ENCODE data around the gene NRXN2. TPM values are rescaled to one million over a fixed set of nuclear protein-coding genes. Genes with fewer than 3 reads are reported as not detected.

NRXN2 gene
- polyA plus RNA-seq, 1 experiment = 0.20 TPM

- CTCF ChIA-PET = interaction anchor here (0.6 to 3.2 kb wide), 4 partner anchors 13 to 238 kb away, joined by 3 to 36 read pairs (median 5); partner anchors contain the start of gene RASGRP2
- Histone ChIP-seq H3K36me3 (ENCODE audit: control insufficient read depth, insufficient read depth, low read length) (no peaks in the 10 kb centered on the region), H3K4me3 (ENCODE audit: low read depth, low read length) (no peak overlapping the region), H3K27me3 (ENCODE audit: control insufficient read depth, insufficient read depth, low read length) (peaks cover 15% of the 10 kb centered on the region)
- TF ChIP-seq, protein P1, sequence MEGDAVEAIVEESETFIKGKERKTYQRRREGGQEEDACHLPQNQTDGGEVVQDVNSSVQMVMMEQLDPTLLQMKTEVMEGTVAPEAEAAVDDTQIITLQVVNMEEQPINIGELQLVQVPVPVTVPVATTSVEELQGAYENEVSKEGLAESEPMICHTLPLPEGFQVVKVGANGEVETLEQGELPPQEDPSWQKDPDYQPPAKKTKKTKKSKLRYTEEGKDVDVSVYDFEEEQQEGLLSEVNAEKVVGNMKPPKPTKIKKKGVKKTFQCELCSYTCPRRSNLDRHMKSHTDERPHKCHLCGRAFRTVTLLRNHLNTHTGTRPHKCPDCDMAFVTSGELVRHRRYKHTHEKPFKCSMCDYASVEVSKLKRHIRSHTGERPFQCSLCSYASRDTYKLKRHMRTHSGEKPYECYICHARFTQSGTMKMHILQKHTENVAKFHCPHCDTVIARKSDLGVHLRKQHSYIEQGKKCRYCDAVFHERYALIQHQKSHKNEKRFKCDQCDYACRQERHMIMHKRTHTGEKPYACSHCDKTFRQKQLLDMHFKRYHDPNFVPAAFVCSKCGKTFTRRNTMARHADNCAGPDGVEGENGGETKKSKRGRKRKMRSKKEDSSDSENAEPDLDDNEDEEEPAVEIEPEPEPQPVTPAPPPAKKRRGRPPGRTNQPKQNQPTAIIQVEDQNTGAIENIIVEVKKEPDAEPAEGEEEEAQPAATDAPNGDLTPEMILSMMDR (IDR thresholded peaks at IDR 0.05; ENCODE audit: insufficient read depth, low read depth, low read length) = no peak
- no peak for DNase-seq (ENCODE audit: low read depth)
- POLR2A ChIA-PET = no interaction called here
These were observed 35.8 kb downstream of the NRXN2 start for GRCh38 chr11:64687204-64687603.

GRCh38 chr11:64686466-64687170 lies 36.4 kb downstream of the NRXN2 start:
- no peaks in the 10 kb centered on the region for H3K36me3 ChIP-seq (ENCODE audit: control insufficient read depth, insufficient read depth, low read length)
- TF ChIP-seq, protein P1 (IDR thresholded peaks at IDR 0.05; ENCODE audit: insufficient read depth, low read depth, low read length) = no peak
- POLR2A ChIA-PET = no interaction called here
- H3K27me3 ChIP-seq (ENCODE audit: control insufficient read depth, insufficient read depth, low read length) = peaks cover 13% of the 10 kb centered on the region
- no peak overlapping the region for H3K4me3 ChIP-seq (ENCODE audit: low read depth, low read length)
- CTCF ChIA-PET = interaction anchor here (0.6 to 3.2 kb wide), 5 partner anchors 12 to 237 kb away, joined by 3 to 36 read pairs (median 6); partner anchors contain the start of gene RASGRP2
- DNase-seq (ENCODE audit: low read depth) = no peak

DNA sequence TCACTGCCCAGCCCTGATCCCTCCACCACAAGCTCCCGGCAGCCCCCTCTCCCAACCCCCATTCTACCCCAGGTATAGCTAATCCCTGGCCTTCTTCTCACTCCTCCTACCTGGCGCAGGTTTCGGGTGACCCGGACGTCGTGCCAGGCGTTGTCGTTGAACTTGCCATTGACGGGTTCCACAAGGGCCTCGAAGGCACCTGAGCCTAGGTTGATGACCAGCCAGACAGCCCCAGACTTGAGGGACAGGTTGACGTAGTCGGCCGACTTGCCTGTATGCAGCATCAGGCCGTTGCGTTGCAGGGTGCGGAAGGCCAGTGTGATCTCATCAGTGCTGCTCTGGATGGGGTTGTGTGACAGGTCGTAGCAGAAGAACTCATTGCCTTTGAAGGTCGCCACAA lies 37.5 kb downstream of the NRXN2 start:
- Histone ChIP-seq H3K27me3 (ENCODE audit: control insufficient read depth, insufficient read depth, low read length) (peaks cover 9% of the 10 kb centered on the region), H3K36me3 (ENCODE audit: control insufficient read depth, insufficient read depth, low read length) (no peaks in the 10 kb centered on the region), H3K4me3 (ENCODE audit: low read depth, low read length) (no peak overlapping the region)
- ChIA-PET POLR2A (no interaction called here), CTCF (interaction anchor here (1.7 to 1.9 kb wide), 2 partner anchors 11 to 236 kb away, joined by 6 to 7 read pairs; no protein-coding TSS in a partner anchor)
- TF ChIP-seq, protein P1 (IDR thresholded peaks at IDR 0.05; ENCODE audit: insufficient read depth, low read depth, low read length) = no peak
- DNase-seq (ENCODE audit: low read depth) = no peak

DNA sequence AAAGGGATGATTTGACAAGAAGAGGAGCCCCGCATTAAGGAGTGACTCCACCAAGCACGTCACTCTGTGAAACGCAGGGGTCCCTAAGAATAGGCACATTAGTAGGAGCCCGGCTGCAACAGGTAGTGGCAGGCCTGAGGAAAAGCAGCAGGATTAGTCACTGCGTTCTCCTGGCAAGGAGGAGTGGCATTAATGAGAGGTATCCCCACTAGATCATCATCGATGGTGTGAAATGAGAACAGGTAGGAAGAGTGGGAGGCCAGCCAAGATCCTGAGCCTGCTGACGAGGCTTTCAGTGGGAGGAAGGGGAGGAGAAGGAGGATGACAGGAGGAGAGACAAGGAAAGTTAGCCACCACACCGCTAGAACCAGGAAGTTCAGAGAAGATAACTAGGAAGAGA lies 38.6 kb downstream of the NRXN2 start:
- TF ChIP-seq, protein P1 (IDR thresholded peaks at IDR 0.05; ENCODE audit: insufficient read depth, low read depth, low read length) = no peak

DNA sequence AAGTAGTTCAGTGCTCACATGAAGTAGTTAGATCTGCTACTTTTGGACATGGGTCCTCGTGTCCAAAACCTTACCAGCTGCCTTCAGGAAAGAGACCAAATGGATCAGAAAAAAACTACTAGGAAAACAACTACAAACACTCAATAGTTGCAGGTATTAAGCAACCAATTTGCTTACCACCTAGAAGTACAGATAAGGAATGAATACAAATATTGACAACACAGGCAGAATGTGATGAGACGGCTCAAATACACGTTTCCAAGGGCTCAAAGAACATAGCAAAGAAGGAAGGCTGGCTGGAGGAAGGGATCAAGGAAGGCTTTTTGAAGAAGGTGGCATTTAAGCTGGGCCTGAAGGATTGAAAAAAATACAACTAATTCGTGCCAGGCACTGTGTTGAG lies 41.8 kb downstream of the NRXN2 start:
- TF ChIP-seq, protein P1 (IDR thresholded peaks at IDR 0.05; ENCODE audit: insufficient read depth, low read depth, low read length) = no peak
- POLR2A ChIA-PET = no interaction called here

More for the DNA sequence above, 38.6 kb downstream of the NRXN2 start:
- no peak overlapping the region for H3K4me3 ChIP-seq (ENCODE audit: low read depth, low read length)
- H3K27me3 ChIP-seq (ENCODE audit: control insufficient read depth, insufficient read depth, low read length) = peaks cover 11% of the 10 kb centered on the region
- CTCF ChIA-PET = interaction anchor here (0.8 to 1.1 kb wide), 2 partner anchors 10 to 34 kb away, joined by 3 read pairs; no protein-coding TSS in a partner anchor
- H3K36me3 ChIP-seq (ENCODE audit: control insufficient read depth, insufficient read depth, low read length) = no peaks in the 10 kb centered on the region
- DNase-seq (ENCODE audit: low read depth) = no peak
- POLR2A ChIA-PET = no interaction called here

More for the DNA sequence above, 41.8 kb downstream of the NRXN2 start:
- CTCF ChIA-PET = no interaction called here
- Histone ChIP-seq H3K27me3 (ENCODE audit: control insufficient read depth, insufficient read depth, low read length) (peaks cover 20% of the 10 kb centered on the region), H3K36me3 (ENCODE audit: control insufficient read depth, insufficient read depth, low read length) (no peaks in the 10 kb centered on the region), H3K4me3 (ENCODE audit: low read depth, low read length) (no peak overlapping the region)
- DNase-seq (ENCODE audit: low read depth) = no peak
